Measurements from ENCODE around the gene CXCR1.
"Not testable (repeated sequence)": the region's sequence is repeated elsewhere in the genome, so short reads cannot be mapped to it uniquely, and the experiment has no call there.

Gene CXCR1

GRCh38 chr2:218162814-218163213, 3.9 kb downstream of the CXCR1 start:
- no peak for FAIRE-seq
- peak; percentile 1 for DNase-seq (ENCODE audit: low spot score)

- FAIRE-seq (no peak), DNase-seq (ENCODE audit: low spot score) (no peak)
Observed at GRCh38 chr2:218161644-218162043, 5.1 kb downstream of the CXCR1 start.

GRCh38 chr2:218155953-218156479, 10.7 kb downstream of the CXCR1 start:
- no peak for FAIRE-seq

GRCh38 chr2:218152777-218153176, 14.0 kb downstream of the CXCR1 start:
- FAIRE-seq = no peak

More at GRCh38 chr2:218155953-218156479, 10.7 kb downstream of the CXCR1 start:
- no peak for DNase-seq (ENCODE audit: low spot score)

GRCh38 chr2:218152172-218152571, 14.6 kb downstream of the CXCR1 start:
- FAIRE-seq (no peak), DNase-seq (ENCODE audit: low spot score) (no peak)

More at GRCh38 chr2:218152777-218153176, 14.0 kb downstream of the CXCR1 start:
- no peak for DNase-seq (ENCODE audit: low spot score)

- DNase-seq (ENCODE audit: low spot score) (no peak), FAIRE-seq (no peak)
Observed at GRCh38 chr2:218149848-218150440, 16.8 kb downstream of the CXCR1 start.

GRCh38 chr2:218149098-218149497, 17.7 kb downstream of the CXCR1 start:
- no peak for FAIRE-seq
- DNase-seq (ENCODE audit: low spot score) = no peak

GRCh38 chr2:218146056-218146455, 20.7 kb downstream of the CXCR1 start:
- no peak for FAIRE-seq

GRCh38 chr2:218145124-218145523, 21.6 kb downstream of the CXCR1 start:
- DNase-seq (ENCODE audit: low spot score) (no peak), FAIRE-seq (no peak)

More at GRCh38 chr2:218146056-218146455, 20.7 kb downstream of the CXCR1 start:
- DNase-seq (ENCODE audit: low spot score) = no peak

GRCh38 chr2:218138047-218138446, 28.7 kb downstream of the CXCR1 start:
- FAIRE-seq (no peak), DNase-seq (ENCODE audit: low spot score) (no peak)

GRCh38 chr2:218137514-218137913, 29.2 kb downstream of the CXCR1 start:
- DNase-seq (ENCODE audit: low spot score) (no peak), FAIRE-seq (no peak)

GRCh38 chr2:218130822-218131221, 35.9 kb downstream of the CXCR1 start:
- DNase-seq (ENCODE audit: low spot score) (no peak), FAIRE-seq (no peak)

- FAIRE-seq (no peak), DNase-seq (ENCODE audit: low spot score) (no peak)
Observed at GRCh38 chr2:218130377-218130776, 36.4 kb downstream of the CXCR1 start.

- FAIRE-seq (no peak), DNase-seq (ENCODE audit: low spot score) (no peak)
Observed at GRCh38 chr2:218129458-218130135, 37.2 kb downstream of the CXCR1 start.

GRCh38 chr2:218128781-218129457, 37.8 kb downstream of the CXCR1 start:
- no peak for FAIRE-seq
- no peak for DNase-seq (ENCODE audit: low spot score)

- no peak for FAIRE-seq
Observed at GRCh38 chr2:218127929-218128455, 38.8 kb downstream of the CXCR1 start.

GRCh38 chr2:218125626-218126080, 41.1 kb downstream of the CXCR1 start, which contains the start of gene CXCR2:
CXCR2 (plus strand) TSS chr2:218126028; CDS start chr2:218134802, 8,774 bp downstream.
- DNase-seq (ENCODE audit: low spot score) (no peak), FAIRE-seq (no peak)

More at GRCh38 chr2:218127929-218128455, 38.8 kb downstream of the CXCR1 start:
- DNase-seq (ENCODE audit: low spot score) = no peak

- no peak for FAIRE-seq
Observed at GRCh38 chr2:218125095-218125494, 41.7 kb downstream of the CXCR1 start.

GRCh38 chr2:218123986-218124385, 42.8 kb downstream of the CXCR1 start:
- DNase-seq (ENCODE audit: low spot score) = no peak
- no peak for FAIRE-seq

More at GRCh38 chr2:218125095-218125494, 41.7 kb downstream of the CXCR1 start:
- DNase-seq (ENCODE audit: low spot score) = no peak

- DNase-seq (ENCODE audit: low spot score); FAIRE-seq: not testable (repeated sequence)
Observed at GRCh38 chr2:218122286-218122685, 44.5 kb downstream of the CXCR1 start.

- DNase-seq (ENCODE audit: low spot score); FAIRE-seq: not testable (repeated sequence)
Observed at GRCh38 chr2:218121789-218122188, 45.0 kb downstream of the CXCR1 start.

Data from RCC 7860 (cell line).